NOMO-1 treated with DMSO at 0.1 percent for 48 hours (cell line): ENCODE data around the gene SFMBT2.
"Not testable (repeated sequence)": the region's sequence is repeated elsewhere in the genome, so short reads cannot be mapped to it uniquely, and the experiment has no call there.

ENCODE experiments used
- DNase-seq: peaks from one replicate; lab custom pipeline; 2025; ENCODE audit not compliant: unreplicated experiment; lab: John Stamatoyannopoulos, UW

Gene SFMBT2

GRCh38 chr10:7234109-7234508 lies 176.7 kb downstream of the SFMBT2 start:
- no peak for DNase-seq

GRCh38 chr10:7233259-7233991 lies 177.4 kb downstream of the SFMBT2 start:
- DNase-seq: no peak

DNA sequence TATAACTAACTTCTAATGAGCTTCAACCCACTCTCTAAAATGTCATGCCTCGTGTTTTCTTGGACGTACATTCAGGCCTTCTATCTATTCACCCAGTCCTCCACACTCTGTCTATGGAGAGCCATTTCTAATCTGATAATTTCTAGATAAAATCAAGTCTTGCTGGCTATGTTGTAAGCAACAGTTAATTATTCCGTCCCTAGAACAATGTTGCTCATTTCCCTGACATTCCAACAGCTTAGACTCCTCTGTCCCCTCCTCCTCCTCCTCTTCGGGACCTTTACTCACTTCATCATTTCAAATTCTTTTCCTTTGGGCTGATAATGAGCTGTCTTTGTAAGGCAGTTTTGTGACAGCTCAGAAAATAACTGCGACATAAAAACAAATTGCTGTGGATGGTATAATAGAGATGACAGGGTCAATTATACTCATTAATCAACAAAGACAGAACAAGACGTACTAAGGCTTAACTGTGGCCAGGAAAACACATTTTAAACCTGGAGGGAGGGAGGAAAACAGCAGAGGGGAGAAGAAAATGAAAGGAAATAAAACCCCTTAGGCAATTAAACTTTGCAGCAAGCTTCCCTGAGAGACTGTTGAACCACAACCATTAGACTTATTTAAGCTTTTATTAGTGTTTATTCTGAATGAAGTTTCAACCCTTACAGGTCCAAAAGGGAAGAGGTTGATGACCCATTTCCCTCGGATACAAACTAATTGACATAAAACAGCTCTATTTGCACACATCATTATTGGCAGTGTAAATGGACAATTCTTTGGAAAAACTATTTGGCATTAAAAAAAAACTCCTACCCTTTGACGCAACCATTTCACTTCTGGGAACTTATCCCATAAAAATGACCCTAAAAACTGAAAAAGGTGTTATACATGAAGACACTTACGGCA lies 179.1 kb downstream of the SFMBT2 start:
- no peak for DNase-seq

GRCh38 chr10:7230951-7231350 lies 179.9 kb downstream of the SFMBT2 start:
- DNase-seq: no peak

DNA sequence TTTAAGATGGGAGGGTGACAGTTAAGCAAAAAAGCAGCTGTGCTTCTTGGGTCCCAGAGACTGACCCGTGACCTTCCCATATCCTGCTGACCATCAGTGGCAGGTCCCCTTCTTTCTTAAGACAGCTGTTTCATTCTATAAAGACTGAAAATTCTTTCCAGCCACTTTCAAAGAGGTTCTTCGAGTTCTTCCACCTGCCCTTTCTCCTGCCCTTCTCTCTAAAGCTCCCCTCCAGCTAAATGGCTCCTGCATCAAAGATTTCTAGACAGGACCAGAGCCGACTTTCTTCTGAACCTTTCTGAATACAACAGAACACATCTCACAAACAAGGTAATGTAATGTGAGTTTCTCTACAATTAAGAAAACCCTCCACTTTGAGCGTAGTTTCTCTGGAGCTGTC lies 180.8 kb downstream of the SFMBT2 start:
- DNase-seq: no peak

GRCh38 chr10:7225133-7225532 lies 185.7 kb downstream of the SFMBT2 start:
- DNase-seq: no peak

- DNase-seq: no peak
Observed at GRCh38 chr10:7218968-7219367, 191.9 kb downstream of the SFMBT2 start.

GRCh38 chr10:7212696-7213095 lies 198.1 kb downstream of the SFMBT2 start:
- not testable (repeated sequence) for DNase-seq

- no peak for DNase-seq
Observed at GRCh38 chr10:7211857-7212577, 198.8 kb downstream of the SFMBT2 start.

GRCh38 chr10:7210516-7210915 lies 200.3 kb downstream of the SFMBT2 start:
- no peak for DNase-seq

- no peak for DNase-seq
Observed at GRCh38 chr10:7209458-7209857, 201.4 kb downstream of the SFMBT2 start.

DNA sequence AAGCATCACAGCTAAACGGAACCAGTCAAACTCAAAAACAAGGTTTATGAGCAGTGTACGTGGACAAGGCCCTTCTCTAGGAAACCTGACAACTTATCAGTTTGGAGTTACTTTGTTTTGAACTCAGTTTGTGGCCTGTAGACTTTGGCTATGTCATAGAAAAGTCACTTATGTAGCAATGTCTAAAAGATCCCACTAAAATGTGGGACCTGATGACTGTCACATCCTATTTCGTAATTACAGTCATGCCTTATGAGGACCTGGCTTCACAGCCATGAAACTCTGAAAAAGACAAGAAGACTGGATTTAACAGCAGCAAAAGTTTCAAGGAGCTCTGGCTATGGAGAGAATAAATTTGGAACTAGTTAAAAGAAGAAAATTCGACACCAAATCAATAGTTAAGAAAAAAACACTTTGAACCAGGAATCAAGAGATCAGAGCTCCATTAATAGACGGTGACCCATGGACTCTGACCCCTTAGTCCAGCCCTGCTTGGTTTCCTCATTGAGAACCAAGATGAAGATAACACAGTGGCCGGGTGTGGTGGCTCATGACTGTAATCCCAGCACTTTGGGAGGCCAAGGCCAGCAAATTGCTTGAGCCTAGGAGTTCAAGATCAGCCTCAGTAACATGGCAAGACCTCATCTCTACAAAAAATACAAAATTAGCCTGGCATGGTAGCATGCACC lies 204.3 kb downstream of the SFMBT2 start:
- DNase-seq: peak; percentile 21

DNA sequence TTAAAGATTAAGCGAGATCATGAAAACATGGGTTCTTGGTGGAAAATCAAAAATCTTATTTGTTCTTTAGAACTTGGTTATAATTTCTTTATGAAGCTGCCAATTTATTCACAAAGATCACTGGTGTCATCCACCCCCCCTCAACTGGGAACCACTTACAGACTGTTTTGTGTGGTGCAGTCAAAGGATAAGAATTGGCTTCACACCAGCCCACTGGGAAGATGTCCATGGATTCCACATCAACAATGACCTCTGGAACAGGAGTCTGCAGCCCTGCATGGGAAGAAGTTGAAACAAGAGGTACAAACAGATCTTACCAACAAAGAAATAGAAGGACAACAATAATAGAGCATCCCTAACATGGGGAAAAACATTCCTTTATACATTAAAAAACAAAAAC lies 205.2 kb downstream of the SFMBT2 start:
- DNase-seq: no peak

DNA sequence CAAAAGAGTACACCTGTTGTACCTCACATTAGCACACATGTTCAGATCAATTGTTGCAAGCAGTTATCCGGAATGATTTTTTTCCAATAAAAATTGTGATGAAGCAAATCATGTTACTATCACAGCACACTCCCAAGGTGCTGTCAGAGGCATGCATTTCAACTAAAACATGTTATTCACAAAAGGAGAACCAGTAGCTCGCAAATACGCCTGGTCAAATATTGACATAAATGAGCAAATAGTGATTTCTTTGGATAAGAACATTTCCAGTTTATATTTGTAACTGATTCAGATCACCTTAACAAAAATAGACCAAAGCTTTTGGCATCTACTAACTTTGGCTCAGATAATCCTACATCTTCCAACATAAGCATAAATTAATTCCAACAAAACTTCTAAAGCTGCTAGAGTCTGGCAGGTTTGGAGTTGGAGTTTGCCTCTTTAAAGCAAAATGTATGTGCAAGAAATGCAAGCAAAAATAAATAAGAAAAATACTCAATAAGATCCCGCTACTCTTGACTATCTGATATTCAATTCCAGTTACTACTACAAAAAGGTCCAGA lies 208.0 kb downstream of the SFMBT2 start:
- no peak for DNase-seq

DNA sequence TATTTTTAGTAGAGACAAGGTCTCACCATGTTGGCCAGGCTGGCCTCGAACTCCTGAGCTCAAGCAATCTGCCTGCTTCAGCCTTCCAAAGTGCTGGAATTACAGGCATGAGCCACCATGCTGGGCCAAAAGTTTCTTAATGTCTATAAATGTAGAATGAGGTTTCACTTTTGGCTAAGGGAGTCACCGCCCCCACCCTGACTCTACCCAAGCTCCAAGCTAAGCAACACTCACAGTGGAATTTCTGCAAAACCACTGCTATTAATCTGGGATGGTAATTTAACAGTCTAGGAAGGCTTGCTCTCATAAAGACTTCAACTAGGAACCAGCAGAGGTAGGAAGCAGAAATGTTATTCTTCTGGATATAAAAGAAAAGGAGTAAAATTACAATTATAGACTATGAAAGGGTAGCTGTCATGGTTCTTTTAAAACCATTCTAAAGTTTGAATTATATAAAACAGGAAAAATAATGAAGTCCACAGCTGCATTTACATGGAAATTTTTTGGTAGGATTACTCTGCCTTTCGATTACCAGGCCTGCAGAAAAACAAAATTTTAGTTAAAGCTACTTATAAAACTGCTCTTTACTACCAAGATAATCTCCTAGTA lies 211.6 kb downstream of the SFMBT2 start:
- DNase-seq: no peak

GRCh38 chr10:7196284-7196683 lies 214.6 kb downstream of the SFMBT2 start:
- no peak for DNase-seq

GRCh38 chr10:7195118-7195517 lies 215.7 kb downstream of the SFMBT2 start:
- no peak for DNase-seq

- no peak for DNase-seq
Observed at GRCh38 chr10:7194571-7194970, 216.3 kb downstream of the SFMBT2 start.

- DNase-seq: no peak
Observed at GRCh38 chr10:7193369-7193768, 217.5 kb downstream of the SFMBT2 start.

- DNase-seq: no peak
Observed at GRCh38 chr10:7192831-7193361, 217.9 kb downstream of the SFMBT2 start.
